AG10803 (cell line): Measurements from ENCODE around the gene MMP11.

Experiments used
- DNase-seq: peaks from one replicate; pipeline ENCODE4 v3.0.0; 2010; ENCODE audit warnings: low read depth
- H3K4me3 ChIP-seq: 2 replicates; pipeline ENCODE4 v1.5.1; 2011; ENCODE audit warnings: mild to moderate bottlenecking, low read length, control low read depth
- TF ChIP-seq, protein P1 (sequence below): conservative IDR thresholded peaks from 2 replicates; pipeline ENCODE4 v1.5.1; 2011; ENCODE audit warnings: mild to moderate bottlenecking, low read length, control low read depth, inconsistent platforms

The MMP11 gene

DNA sequence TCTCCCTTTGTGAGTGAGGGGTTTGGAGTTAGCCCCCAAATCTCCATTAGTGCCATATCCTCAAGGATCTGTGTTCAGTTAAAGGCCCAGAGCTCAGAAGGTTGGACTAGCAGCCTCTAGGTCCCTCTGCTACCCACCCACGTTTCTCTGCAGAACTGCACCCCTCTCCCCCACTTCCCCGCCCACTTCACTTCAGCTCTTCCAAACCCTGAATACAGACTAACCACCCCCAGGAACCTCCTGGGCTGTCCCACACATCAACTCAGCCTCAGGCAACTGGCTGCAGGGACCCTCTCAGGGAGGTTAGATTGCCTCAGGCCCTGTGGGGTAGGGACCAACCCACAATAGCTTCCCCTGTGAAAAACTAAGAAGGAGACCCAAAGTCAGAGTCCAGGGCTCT lies 19.3 kb upstream of the MMP11 start:
- TF ChIP-seq, protein P1, sequence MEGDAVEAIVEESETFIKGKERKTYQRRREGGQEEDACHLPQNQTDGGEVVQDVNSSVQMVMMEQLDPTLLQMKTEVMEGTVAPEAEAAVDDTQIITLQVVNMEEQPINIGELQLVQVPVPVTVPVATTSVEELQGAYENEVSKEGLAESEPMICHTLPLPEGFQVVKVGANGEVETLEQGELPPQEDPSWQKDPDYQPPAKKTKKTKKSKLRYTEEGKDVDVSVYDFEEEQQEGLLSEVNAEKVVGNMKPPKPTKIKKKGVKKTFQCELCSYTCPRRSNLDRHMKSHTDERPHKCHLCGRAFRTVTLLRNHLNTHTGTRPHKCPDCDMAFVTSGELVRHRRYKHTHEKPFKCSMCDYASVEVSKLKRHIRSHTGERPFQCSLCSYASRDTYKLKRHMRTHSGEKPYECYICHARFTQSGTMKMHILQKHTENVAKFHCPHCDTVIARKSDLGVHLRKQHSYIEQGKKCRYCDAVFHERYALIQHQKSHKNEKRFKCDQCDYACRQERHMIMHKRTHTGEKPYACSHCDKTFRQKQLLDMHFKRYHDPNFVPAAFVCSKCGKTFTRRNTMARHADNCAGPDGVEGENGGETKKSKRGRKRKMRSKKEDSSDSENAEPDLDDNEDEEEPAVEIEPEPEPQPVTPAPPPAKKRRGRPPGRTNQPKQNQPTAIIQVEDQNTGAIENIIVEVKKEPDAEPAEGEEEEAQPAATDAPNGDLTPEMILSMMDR = no peak
- H3K4me3 ChIP-seq = no peak overlapping the region

DNA sequence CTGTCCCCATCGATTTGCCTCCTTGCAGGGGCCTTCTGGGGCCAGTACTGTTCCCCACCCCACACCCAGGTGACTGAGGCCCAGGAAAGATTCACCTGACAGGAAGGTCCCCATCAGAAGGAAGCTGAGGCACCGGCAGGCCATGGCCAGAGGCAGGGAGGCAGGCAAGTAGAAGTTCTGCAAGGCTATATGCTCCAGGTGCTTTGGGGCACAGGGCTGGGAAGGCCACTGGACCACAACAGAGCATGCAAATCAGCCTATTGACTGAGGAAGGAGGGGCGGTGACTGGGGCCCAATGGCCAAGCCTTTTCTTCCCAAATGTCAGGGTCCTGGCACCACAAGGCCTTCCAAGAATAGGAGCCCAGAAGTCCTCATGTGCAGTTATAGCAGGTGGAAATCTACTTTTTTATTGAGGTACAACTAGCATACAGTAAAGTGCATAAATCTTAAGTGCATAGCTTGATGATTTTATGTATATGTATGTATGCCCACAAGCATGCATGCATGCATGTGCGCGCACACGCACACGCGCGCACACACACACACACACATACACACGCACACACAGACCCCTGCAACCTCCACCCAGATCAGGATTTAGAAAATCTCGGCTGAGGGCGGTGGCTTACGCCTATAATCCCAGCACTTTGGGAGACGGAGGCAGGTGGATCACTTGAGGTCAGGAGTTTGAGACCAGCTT lies 18.3 kb upstream of the MMP11 start, which contains the start of gene VPREB3:
Gene VPREB3, minus strand, starts transcription at position 206 of the 700 bp plus-strand sequence. Its CDS starts 62 bp downstream, at position 144.
- DNase-seq = no peak
- no peak within 1 kb of the TSS for H3K4me3 ChIP-seq
- TF ChIP-seq, protein P1 = no peak

More for the DNA sequence above, 19.3 kb upstream of the MMP11 start:
- DNase-seq = no peak

DNA sequence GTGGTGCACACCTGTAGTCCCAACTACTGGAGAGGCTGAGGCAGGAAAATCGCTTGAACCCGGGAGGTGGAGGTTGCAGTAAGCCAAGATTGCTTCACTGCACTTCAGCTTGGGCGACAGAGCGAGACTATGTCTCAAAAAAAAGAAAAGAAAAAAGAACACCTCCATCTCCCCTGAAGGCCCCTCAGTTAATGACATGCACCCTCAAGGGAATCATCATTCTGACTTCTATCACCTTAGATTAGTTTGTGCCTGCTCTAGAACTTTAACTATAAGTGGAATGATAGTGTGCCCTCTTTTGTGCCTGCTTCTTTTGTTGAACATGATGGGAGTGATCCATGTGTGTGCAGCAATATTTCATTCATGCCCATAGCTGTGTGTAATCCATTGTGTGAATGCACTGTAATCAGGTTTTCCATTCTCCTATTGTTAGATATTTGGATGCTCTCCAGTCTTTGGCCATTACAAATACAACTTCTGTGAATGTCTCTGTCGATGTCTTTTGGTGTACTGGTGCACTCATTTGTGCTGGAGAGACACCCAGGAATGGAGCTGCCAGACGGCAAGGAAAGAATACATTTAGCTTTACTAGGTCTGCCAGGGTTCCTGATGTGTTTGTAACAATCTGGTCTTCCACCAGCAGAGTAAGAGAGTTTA lies 17.5 kb upstream of the MMP11 start:
- TF ChIP-seq, protein P1 = no peak
- H3K4me3 ChIP-seq = no peak overlapping the region
- DNase-seq = no peak

DNA sequence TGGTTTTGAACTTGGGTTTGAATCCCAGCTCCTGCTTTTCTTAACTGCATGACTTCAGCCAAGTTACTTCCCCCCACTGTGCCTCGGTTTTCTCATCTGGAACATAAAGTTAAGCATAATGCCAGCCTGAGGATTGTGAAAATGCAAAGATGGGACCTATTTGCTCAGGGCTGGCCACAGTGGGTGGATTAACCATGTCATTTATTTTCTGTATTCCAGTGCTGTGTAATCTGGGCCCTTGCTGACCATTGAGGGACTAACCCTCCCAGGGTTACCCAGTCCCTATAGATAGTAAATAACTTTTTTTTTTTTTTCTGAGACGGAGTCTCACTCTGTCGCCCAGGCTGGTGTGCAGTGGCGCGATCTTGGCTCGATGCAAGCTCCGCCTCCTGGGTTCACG lies 16.9 kb upstream of the MMP11 start:
- H3K4me3 ChIP-seq = no peak overlapping the region
- DNase-seq = no peak
- TF ChIP-seq, protein P1 = no peak

DNA sequence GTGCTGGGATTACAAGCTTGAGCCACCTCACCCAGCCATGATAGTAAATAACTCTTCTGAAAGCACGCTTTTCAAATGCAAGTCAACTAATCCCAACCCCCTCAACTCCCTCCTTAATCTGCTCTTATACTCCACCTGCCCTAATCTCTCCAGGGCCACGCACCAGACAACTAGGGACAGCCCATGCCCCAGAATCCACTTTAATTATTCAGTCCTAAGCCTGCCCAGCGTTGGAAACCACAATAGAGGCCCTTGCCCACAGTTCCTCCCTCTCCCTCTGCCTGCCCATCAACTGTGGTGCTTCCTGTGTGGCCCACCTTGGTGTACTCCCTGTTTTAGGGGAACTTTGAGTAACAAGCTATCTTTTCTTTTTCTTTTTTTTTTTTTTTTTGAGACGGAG lies 15.8 kb upstream of the MMP11 start:
- H3K4me3 ChIP-seq = no peak overlapping the region
- no peak for DNase-seq
- TF ChIP-seq, protein P1 = no peak

DNA sequence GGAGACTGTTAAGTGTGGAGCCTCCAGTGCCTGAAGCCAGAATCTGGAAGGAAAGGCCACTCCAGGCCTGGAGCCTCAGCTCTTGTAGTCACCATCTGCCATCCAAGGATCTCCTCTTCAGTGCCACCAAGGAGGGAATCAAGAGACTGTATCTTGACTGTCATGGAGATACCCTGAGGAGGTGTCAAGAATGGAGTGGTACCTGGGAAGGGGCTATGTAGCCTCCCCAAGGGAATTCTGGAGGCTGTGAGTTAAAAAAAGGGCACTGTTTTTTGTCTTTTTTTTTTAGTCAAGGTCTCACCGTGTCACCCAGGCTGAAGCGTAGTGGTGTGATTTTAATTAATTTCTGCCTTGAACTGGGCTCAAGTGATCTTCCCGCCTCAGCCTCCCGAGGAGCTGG lies 13.1 kb upstream of the MMP11 start:
- no peak overlapping the region for H3K4me3 ChIP-seq
- TF ChIP-seq, protein P1 = no peak
- DNase-seq = no peak

DNA sequence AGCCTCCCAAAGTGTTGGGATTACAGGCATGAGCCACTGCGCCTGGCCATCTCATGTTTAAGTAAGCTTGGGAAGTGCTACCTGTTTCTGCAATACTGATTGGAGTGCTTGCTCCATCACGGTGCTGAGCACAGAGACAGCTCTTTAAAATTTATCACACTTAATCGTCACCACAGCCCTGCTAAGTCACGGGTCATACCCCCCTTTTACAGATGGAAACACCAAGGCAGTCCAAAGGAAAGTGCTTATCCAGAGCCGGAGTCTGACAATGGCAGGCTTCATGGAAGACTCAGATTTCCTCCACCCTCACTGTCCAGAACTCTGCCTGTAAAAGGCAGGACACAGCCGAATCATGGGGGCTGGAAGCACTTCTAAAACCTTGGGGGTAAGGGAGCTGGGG lies 12.6 kb upstream of the MMP11 start:
- TF ChIP-seq, protein P1 = no peak
- no peak overlapping the region for H3K4me3 ChIP-seq
- DNase-seq = no peak
